OCI-LY7 (cell line): ENCODE results near the gene SF3A1. TPM values are rescaled to one million over a fixed set of nuclear protein-coding genes. Genes with fewer than 3 reads are reported as not detected.

ENCODE experiments used
- BruUV-seq: library from RNA; stranded (reverse); fragments of 400-500 nt; replicated peaks from 2 replicates; lab custom pipeline; 2021; lab: Mats Ljungman, UMichigan
- CTCF ChIA-PET: fragments of 300-600 bp; sonication (Branson Sonifier 250); formaldehyde crosslinking; loops from one replicate; lab custom pipeline; 2022; ENCODE audit warnings: antibody characterized with exemption; ENCODE audit not compliant: unreplicated experiment; lab: Charles Lee
- POLR2A ChIA-PET: fragments of 300-600 bp; sonication (Branson Sonifier 250); formaldehyde crosslinking; loops from one replicate; lab custom pipeline; 2022; ENCODE audit warnings: antibody characterized with exemption; lab: Charles Lee
- DNase-seq: peaks from one replicate; pipeline ENCODE4 v3.0.0-alpha.2; 2015; ENCODE audit warnings: low spot score
- H2AFZ ChIP-seq: fragments of 200-600 bp; sonication (generic), shearing (Covaris generic); 2 replicates; pipeline ENCODE4 v1.6.1; 2014; ENCODE audit warnings: mild to moderate bottlenecking, antibody characterized with exemption, low read length, moderate library complexity
- H3K27ac ChIP-seq: fragments of 200-600 bp; sonication (generic); 2 replicates; pipeline ENCODE4 v1.5.1; 2014; ENCODE audit warnings: mixed run types, low read depth, mild to moderate bottlenecking, moderate library complexity, low read length, inconsistent platforms; ENCODE audit not compliant: poor library complexity, severe bottlenecking
- H3K36me3 ChIP-seq: fragments of 200-600 bp; sonication (generic); 2 replicates; pipeline ENCODE4 v1.6.1; 2014; ENCODE audit warnings: mild to moderate bottlenecking, antibody characterized with exemption, low read length, moderate library complexity, mixed read lengths; ENCODE audit not compliant: insufficient read depth
- H3K4me1 ChIP-seq: fragments of 200-600 bp; sonication (generic); 2 replicates; pipeline ENCODE4 v1.5.1; 2014; ENCODE audit warnings: mild to moderate bottlenecking, low read length; ENCODE audit not compliant: insufficient read depth, poor library complexity, severe bottlenecking
- H3K4me2 ChIP-seq: fragments of 200-600 bp; sonication (generic); 2 replicates; pipeline ENCODE4 v1.6.1; 2014; ENCODE audit warnings: mild to moderate bottlenecking, low read length
- H3K4me3 ChIP-seq: fragments of 200-600 bp; sonication (generic); 2 replicates; pipeline ENCODE4 v1.5.1; 2014; ENCODE audit warnings: mild to moderate bottlenecking, low read depth, low read length; ENCODE audit not compliant: poor library complexity, severe bottlenecking
- H3K79me2 ChIP-seq: fragments of 200-600 bp; sonication (generic); 2 replicates; pipeline ENCODE4 v1.6.1; 2016; ENCODE audit warnings: low read depth, mild to moderate bottlenecking, low read length, moderate library complexity, mixed read lengths; ENCODE audit not compliant: insufficient read depth
- H3K9me2 ChIP-seq: fragments of 200-600 bp; sonication (generic); 2 replicates; pipeline ENCODE4 v1.6.1; 2016; ENCODE audit warnings: mild to moderate bottlenecking, low read length, mixed read lengths; ENCODE audit not compliant: insufficient read depth
- H3K9me3 ChIP-seq: fragments of 200-600 bp; sonication (generic); 2 replicates; pipeline ENCODE4 v1.6.1; 2014; ENCODE audit warnings: mild to moderate bottlenecking, mixed run types, low read length, mixed read lengths
- H4K20me1 ChIP-seq: fragments of 200-600 bp; sonication (generic); 2 replicates; pipeline ENCODE4 v1.6.1; 2014; ENCODE audit warnings: mild to moderate bottlenecking, antibody characterized with exemption, low read length, moderate library complexity, mixed read lengths; ENCODE audit not compliant: insufficient read depth
- CTCF ChIP-seq: fragments of 200-600 bp; sonication (generic); conservative IDR thresholded peaks from 2 replicates; pipeline ENCODE4 v1.5.1; 2014; ENCODE audit warnings: mild to moderate bottlenecking, antibody characterized with exemption, low read length, moderate library complexity, mixed read lengths
- EZH2phosphoT487 ChIP-seq: fragments of 200-600 bp; sonication (generic); IDR thresholded peaks from 2 replicates; pipeline ENCODE4 v1.6.1; 2018; ENCODE audit warnings: low read depth, borderline replicate concordance, mild to moderate bottlenecking, mixed run types, antibody characterized with exemption, low read length, moderate library complexity, mixed read lengths
- intact Hi-C: fragments of 100-400 bp; cut with micrococcal nuclease; formaldehyde crosslinking; loops from one replicate; pipeline ENCODE4 v1.10.0; 2022; ENCODE audit not compliant: unreplicated experiment
- total RNA-seq, 2 experiments: library from RNA; depleted of rRNA in 1 of 2; stranded (reverse); fragments of >200 nt in 1 of 2; shearing (Covaris generic) in 1 of 2; gene quantifications; 2 replicates each; pipeline ENCODE4 v1.2.3, GENCODE V29; 2014 to 2022

The SF3A1 gene
- total RNA-seq, 2 experiments from 2014 or later = 71.8 to 200 TPM

GRCh38 chr22:30328466-30329049, 28.1 kb downstream of the SF3A1 start:
- CTCF ChIA-PET = no interaction called here

GRCh38 chr22:30327864-30328345, 28.8 kb downstream of the SF3A1 start:
- Histone ChIP-seq H2AFZ (no peak overlapping the region), H3K4me2 (peak overlapping the region; percentile 79), H3K4me1 (peaks cover 33% of the 10 kb centered on the region), H3K27ac (peak overlapping the region; percentile 33), H3K9me3 (no peaks in the 10 kb centered on the region), H3K79me2 (no peaks in the 10 kb centered on the region), H4K20me1 (no peaks in the 10 kb centered on the region), H3K36me3 (peaks cover 27% of the 10 kb centered on the region), H3K4me3 (peak overlapping the region; percentile 71), H3K9me2 (no peaks in the 10 kb centered on the region)
- DNase-seq = peak; percentile 15
- no TSS peak for BruUV-seq
- ChIA-PET POLR2A (interaction anchor here (0.6 to 2.7 kb wide), 6 partner anchors 18 to 144 kb away, joined by 3 to 22 read pairs (median 4); partner anchors contain the start of genes CCDC157 and SF3A1), CTCF (no interaction called here)
- intact Hi-C loops = loop anchor here (1.0 to 2.0 kb wide), 3 partner anchors 23 to 59 kb away; partner anchors contain the start of genes CASTOR1 and RNF215
- TF ChIP-seq EZH2phosphoT487 (no peak), CTCF (peak; percentile 61)

More at GRCh38 chr22:30328466-30329049, 28.1 kb downstream of the SF3A1 start:
- no peaks in the 10 kb centered on the region for H3K9me2 ChIP-seq
- peaks cover 33% of the 10 kb centered on the region for H3K4me1 ChIP-seq
- no peak overlapping the region for H3K4me3 ChIP-seq
- H3K79me2 ChIP-seq = no peaks in the 10 kb centered on the region
- no peak overlapping the region for H3K27ac ChIP-seq
- H3K4me2 ChIP-seq = no peak overlapping the region
- no peak overlapping the region for H2AFZ ChIP-seq
- DNase-seq = no peak
- H3K9me3 ChIP-seq = no peaks in the 10 kb centered on the region
- POLR2A ChIA-PET = interaction anchor here (0.6 to 2.7 kb wide), 4 partner anchors 18 to 40 kb away, joined by 3 to 22 read pairs (median 8); no protein-coding TSS in a partner anchor
- intact Hi-C loops = no loop called here
- TF ChIP-seq CTCF (no peak), EZH2phosphoT487 (no peak)
- H3K36me3 ChIP-seq = peaks cover 34% of the 10 kb centered on the region
- H4K20me1 ChIP-seq = no peaks in the 10 kb centered on the region
- BruUV-seq = no TSS peak
